ENCODE measurements around the gene B4GALT5. TPM values are rescaled to one million over a fixed set of nuclear protein-coding genes. Genes with fewer than 3 reads are reported as not detected.

B4GALT5 gene
- total RNA-seq, 2 donors from 2014 or later, result 9.3 to 12.2 TPM

- TF ChIP-seq CTCF (IDR thresholded peaks at IDR 0.05) (no peak), POLR2A (IDR thresholded peaks at IDR 0.05) (no peak)
- Histone ChIP-seq H3K4me3 (no peak overlapping the region), H3K27me3 (no peaks in the 10 kb centered on the region), H3K9me3 (no peaks in the 10 kb centered on the region), H3K27ac (peak overlapping the region; percentile 46 to 95 (median 49)), H3K4me1 (peaks cover 85% of the 10 kb centered on the region), H3K36me3 (replicated peaks in 1 of 2; ENCODE audit: insufficient read depth in 1 of 2, low read depth in 2 of 2) (no peaks in the 10 kb centered on the region)
- WGBS, 2 donors, result 44 to 77% methylated on average over 2 of the region's 2 CpGs
- intact Hi-C loops (cut with DNase I), result no loop called here
- DNase-seq (no peak), ATAC-seq (no peak)
Observed at GRCh38 chr20:49694450-49695071, 19.1 kb downstream of the B4GALT5 start.

GRCh38 chr20:49693435-49694171 lies 20.1 kb downstream of the B4GALT5 start:
- Histone ChIP-seq H3K4me3 (no peak overlapping the region), H3K9me3 (no peaks in the 10 kb centered on the region), H3K27ac (peak overlapping the region in 3 of 4 donors; percentile 46 to 95 (median 50)), H3K27me3 (no peaks in the 10 kb centered on the region), H3K4me1 (peaks cover 90% of the 10 kb centered on the region), H3K36me3 (replicated peaks in 1 of 2; ENCODE audit: insufficient read depth in 1 of 2, low read depth in 2 of 2) (no peaks in the 10 kb centered on the region)
- DNase-seq, result no peak
- 52 to 60% methylated on average over 5 of the region's 5 CpGs for WGBS, 2 donors
- intact Hi-C loops (cut with DNase I), result no loop called here
- no peak for ATAC-seq
- TF ChIP-seq CTCF (IDR thresholded peaks at IDR 0.05), result no peak

- H3K4me1 ChIP-seq, result peaks cover 92% of the 10 kb centered on the region
- intact Hi-C loops (cut with DNase I), result no loop called here
- peak overlapping the region in 3 of 4 donors; percentile 50 to 95 (median 88) for H3K27ac ChIP-seq
- H3K9me3 ChIP-seq, result no peaks in the 10 kb centered on the region
- TF ChIP-seq POLR2A (IDR thresholded peaks at IDR 0.05) (no peak), CTCF (IDR thresholded peaks at IDR 0.05) (no peak)
- no peaks in the 10 kb centered on the region for H3K27me3 ChIP-seq
- DNase-seq, result no peak
- ATAC-seq, result no peak
- 60 to 65% methylated on average over 3 of the region's 3 CpGs for WGBS, 2 donors
- no peaks in the 10 kb centered on the region for H3K36me3 ChIP-seq (replicated peaks in 1 of 2; ENCODE audit: insufficient read depth in 1 of 2, low read depth in 2 of 2)
- no peak overlapping the region for H3K4me3 ChIP-seq
Observed at GRCh38 chr20:49692941-49693340, 20.7 kb downstream of the B4GALT5 start.

GRCh38 chr20:49691818-49692568 lies 21.7 kb downstream of the B4GALT5 start:
- H3K4me1 ChIP-seq, result peaks cover 90% of the 10 kb centered on the region
- H3K36me3 ChIP-seq (replicated peaks in 1 of 2; ENCODE audit: insufficient read depth in 1 of 2, low read depth in 2 of 2), result no peaks in the 10 kb centered on the region
- no peaks in the 10 kb centered on the region for H3K9me3 ChIP-seq
- H3K4me3 ChIP-seq, result no peak overlapping the region
- peak overlapping the region; percentile 70 to 95 (median 89) for H3K27ac ChIP-seq
- intact Hi-C loops (cut with DNase I), result no loop called here
- WGBS, 2 donors, result 88 to 91% methylated on average over 5 of the region's 5 CpGs
- no peak for TF ChIP-seq POLR2A (IDR thresholded peaks at IDR 0.05)
- TF ChIP-seq CTCF (IDR thresholded peaks at IDR 0.05), result no peak
- H3K27me3 ChIP-seq, result no peaks in the 10 kb centered on the region
- no peak for DNase-seq
- ATAC-seq, result no peak

Data from body of pancreas (tissue), 4 donors.